Activated gamma-delta T cell treated with Interleukin-2 at 50 U/mL for 16 hours (primary cell): ENCODE data around the gene AIDA.

Experiments used
- DNase-seq: peaks from one replicate; pipeline ENCODE4 v3.0.0-alpha.2; 2020

Gene AIDA

DNA sequence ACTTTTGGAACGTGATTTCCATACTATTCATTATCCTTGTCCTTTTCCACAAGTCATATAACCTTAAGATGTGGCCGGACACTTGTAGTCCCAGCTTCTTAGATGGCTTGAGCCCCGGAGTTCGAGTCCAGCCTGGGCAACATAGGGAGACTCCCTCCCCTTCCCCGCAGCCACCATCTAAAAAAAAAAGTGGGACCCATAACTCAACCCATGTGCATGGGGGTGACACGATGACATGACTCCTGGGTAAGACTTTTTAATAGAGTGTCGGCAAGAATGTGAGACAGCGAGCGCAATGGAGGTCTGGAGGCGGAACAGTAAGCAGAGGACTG lies 68.7 kb downstream of the AIDA start:
- DNase-seq: no peak

DNA sequence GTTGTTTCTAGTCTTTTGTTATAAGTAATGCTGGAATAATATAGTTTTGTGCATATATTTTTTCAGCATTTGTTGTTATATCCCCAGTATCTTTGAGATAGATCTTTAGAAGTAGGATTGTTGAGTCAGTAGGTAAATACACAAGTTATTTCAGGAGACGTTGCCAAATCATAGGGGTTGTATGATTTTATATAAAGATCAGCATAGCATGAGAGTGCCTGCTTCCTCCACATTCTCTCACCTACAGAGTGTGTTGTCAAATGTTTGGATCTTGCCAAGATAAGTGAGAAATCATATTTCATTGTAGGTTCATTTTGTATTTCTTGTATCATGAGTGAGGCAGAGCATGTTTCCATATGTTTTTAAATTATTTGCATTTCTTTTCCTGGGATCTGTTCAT lies 69.8 kb downstream of the AIDA start:
- no peak for DNase-seq

DNA sequence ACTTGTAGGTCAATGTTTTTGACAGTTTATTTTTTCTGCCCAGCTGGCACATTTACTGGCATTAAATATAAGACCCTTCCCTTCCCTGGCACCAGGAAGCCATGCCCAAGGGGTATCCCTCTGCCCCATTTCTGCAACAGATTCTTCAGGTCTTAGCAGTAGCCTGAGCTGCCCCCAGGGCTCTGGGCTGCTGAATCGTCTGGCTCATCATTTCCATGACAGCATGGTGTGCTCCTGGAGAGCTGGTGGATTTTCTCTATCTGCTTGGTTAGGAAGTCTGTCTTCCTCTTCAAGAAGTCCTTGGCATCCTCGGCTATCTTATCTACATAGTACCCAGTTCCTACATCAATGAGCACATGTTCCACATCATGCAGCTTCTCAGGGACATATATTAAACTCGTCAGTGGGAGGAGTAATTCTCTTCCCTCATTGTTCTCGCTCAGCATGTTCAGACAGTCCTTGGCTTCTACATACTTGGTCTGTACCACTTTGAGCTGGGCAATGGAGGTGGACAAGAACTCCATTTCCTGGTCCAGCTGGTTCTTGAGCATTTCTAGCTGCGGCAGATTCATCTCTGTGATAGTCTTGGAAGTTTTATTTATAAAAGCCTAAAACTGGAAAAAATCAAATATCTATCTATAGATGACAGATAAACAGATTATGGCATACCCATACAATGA lies 70.9 kb downstream of the AIDA start:
- no peak for DNase-seq

DNA sequence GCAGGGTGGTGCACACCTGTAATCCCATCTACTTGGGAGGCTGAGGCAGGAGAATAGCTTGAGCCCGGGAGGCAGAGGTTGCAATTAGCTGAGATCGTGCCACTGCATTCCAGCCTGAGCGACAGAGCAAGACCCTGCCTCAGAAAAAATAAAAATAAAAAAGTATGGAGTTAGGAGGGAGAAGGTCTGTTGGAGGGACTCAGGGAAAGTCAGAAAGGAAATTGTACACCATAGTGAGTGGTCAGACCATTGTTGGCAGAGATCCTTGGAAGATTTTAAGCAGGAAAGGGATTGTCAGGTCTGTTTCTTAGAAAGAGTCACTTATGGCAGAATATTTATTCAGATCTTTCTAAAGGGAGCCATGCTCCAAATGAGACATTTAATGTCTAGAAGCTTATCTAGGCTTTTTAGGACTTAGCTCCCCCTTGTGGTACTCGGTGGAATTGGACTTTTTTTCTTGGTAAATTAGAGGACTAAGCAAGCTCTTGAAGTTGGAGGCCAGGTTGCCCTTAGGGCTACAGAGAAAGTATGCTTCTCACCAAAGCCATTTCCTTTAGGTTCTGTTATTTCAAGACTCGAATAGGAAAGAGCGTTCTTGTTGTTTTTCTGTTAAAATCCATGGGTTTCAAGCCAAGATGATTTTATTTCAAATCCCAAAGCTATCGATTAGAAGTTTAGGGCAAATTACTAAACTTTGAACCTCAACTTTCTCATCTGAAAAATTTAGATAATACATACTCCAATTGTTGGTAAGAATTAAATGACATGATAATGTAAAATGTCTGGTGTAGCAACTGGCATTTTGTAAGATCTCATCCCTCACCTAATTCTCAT lies 77.9 kb downstream of the AIDA start:
- DNase-seq: peak; percentile 79

DNA sequence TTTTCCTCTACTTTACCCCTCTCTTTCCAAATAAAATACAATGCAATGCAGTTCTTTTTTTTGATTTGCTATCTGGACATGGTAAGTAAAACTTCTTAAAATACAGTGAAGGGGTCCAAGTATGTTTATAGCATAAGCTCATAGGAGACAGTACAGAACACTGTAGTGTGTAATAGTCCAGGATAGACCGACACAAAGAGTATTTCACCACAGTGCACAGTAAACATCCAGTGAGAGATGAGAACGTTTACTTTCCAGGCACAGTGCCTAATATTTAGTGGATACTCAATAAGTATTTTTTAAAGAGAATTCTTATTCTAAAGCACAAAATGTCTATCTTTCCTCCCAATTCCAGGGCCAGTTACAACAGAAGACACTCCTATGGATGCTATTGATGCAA lies 79.5 kb downstream of the AIDA start:
- no peak for DNase-seq

DNA sequence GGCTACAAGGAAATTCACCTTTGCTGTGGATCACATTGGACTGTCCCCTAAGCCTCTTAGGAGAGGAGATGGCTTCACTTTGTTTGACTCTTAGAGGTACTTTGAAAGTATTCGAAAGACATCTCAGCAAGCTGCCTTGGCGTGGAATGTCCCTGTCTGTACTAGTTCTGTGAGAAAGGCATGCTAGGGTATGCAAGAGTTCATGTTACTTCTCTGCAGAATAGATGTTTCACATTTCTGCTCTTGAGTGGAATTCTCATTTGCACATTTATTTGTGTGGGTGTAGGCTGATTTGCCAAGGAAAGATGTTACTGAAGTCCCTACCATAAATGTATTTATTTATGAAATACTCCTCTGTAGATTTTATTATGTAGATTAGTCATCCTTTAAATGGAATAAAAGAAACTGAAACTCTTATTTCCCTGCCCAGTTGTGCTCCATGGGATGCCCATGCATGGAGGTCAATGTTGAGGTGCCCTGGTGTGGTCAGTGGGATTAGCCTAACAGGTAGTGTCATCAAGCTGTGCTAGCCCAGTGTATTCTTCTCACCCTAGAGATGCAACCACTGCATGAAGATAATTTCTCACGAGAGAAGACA lies 80.6 kb downstream of the AIDA start:
- DNase-seq: no peak

DNA sequence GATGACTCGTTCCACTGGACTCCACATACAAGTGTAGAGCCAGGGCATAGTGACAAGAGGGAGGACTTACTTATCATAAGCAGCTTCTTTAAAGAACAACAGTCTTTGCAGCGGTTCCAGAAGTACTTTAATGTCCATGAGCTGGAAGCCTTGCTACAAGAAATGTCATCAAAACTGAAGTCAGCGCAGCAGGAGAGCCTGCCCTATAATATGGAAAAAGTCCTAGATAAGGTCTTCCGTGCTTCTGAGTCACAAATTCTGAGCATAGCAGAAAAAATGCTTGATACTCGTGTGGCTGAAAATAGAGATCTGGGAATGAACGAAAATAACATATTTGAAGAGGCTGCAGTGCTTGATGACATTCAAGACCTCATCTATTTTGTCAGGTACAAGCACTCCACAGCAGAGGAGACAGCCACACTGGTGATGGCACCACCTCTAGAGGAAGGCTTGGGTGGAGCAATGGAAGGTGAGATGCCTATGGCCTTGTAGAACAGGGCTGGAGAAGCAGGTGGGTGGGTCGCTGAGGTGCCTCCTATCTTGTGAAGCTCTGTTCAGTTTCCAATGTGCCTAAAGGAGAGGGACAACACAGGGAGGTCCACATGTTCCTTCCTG lies 82.3 kb downstream of the AIDA start:
- no peak for DNase-seq

DNA sequence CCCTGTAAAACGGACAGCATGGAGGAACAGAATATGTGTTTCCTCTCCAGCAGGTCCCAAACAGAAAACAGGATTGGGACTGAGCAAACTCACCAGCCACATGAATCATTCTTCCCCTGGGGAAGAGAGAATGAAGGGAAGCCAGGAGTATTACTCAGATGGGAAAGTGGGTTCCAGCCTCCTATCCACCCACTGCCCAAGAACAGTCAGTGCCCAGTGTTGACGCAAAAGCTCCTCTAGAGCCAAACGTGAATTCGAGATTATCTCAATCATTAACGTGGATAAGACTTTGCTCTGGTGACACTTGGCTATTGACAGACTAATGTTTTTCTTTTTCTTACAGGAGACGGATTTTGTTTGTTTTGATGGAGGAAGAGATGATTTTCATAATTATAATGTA lies 85.1 kb downstream of the AIDA start:
- no peak for DNase-seq

DNA sequence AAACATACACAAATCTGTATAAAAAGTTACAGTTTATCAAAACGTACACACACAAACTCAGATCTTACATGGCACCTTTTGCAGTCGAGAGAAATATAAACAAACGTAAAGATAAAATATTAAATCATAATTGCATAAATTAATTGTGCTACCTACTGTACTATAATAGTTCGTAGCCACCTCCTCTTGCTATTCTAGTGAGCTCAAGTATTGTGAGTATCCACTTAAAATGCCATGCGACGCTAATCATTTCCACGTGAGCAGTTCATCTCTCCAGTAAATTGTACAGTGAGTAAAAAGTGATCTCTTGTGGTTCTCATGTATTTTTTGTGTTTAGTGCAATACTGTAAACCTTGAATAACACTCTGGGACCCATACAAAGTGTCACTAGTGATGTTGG lies 88.1 kb downstream of the AIDA start:
- no peak for DNase-seq

DNA sequence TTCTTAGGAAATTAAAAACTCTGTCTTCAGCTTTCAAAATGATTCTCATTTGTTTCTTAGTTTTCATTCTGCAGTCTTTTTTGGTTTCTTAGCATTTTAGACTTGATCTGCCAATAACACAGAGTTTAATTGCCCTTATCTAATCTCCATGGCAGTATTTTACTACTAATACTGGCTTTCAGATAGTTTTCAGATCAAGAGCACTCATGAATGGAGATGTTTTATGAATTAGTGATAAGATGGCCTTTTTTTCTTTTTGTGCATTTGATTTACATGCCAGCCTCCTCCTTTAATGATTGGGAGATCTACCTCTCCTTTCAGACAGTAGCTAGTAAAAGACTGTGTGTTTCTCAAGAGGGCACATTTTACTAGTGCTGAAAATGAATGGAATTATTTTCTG lies 88.8 kb downstream of the AIDA start:
- no peak for DNase-seq

DNA sequence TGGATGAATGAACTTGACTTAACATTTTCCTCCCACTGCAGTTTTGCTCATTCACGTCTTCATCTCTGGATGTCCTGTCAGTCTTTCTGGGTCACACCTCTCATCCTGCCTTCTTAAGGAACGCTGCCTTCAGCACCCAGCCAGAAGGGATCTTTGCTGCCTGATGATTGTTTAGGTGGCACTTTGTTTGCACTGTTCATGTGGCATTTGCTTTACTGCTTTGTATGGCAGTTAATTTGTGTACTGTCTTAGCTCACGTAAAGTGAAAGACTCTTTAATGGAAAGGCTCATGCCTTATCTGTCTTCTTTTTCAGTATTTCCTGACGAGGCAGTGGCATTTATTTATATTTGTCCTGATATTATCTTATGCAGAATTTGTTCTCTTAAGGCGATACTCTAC lies 89.5 kb downstream of the AIDA start:
- no peak for DNase-seq

DNA sequence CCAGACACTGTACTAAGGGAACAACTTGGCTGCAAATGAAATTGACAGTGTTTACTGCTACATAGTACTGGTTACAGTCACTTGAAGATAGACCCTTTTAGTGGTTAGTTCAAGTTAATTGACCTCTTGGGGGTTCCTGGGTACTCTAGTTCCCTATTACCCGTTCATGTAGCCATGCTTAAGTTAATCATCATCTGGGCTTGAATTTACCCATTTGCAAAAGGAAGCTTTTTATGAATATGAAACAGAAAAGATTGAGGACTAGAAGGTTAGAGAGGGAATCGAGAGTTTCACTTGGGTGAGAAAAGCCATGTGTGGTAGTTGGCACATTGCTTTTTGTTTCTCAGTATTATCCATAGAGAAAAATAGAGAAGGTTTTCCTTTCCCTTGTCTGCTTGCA lies 91.7 kb downstream of the AIDA start:
- no peak for DNase-seq

DNA sequence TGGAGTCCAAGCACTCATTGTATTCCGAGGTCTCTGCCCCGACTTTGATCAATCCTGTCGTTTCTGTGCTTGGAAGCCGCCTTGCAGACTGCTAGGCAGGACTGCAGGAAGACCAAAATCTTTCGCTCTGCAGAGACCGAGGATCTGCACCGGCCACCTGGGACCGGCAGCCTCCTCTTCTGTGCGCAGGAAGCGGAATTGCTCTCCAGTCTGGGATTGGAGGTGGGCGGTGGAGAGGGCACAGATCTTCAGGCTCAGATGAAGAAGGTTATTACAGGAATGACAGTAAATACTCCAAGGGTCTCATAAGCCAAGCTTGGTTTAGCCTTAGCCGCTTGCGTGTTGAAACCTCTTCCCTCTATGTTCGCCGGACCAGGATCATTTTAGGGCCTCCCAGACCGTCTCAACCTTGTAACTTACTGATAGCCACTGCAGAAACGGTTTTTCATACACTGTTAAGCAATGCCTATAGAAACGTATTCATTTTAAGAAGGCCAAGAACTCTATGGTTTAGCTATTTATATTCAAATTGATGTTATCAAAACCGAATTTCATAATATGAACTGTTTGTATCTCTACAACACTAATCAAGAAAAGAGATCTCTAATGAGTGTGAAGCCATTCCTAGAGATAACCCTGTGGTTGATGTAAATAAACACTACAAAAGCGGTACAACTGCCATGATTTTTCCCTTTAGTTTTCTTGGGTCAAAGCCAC lies 93.3 kb downstream of the AIDA start:
- no peak for DNase-seq
